CD4-positive, alpha-beta T cell treated with Interleukin-15 for 4 hours (primary cell): ENCODE measurements around the gene SLC23A2.

Source experiments
- DNase-seq: peaks from one replicate; pipeline ENCODE4 v3.0.0-alpha.2; 2020; ENCODE audit warnings: low spot score

The SLC23A2 gene

GRCh38 chr20:4844751-4845465 lies 156.4 kb downstream of the SLC23A2 start:
- DNase-seq, result no peak

- DNase-seq, result no peak
Measured at GRCh38 chr20:4844325-4844724, 157.0 kb downstream of the SLC23A2 start.

GRCh38 chr20:4840801-4841200 lies 160.5 kb downstream of the SLC23A2 start:
- no peak for DNase-seq

- DNase-seq, result no peak
Measured at GRCh38 chr20:4838526-4838925, 162.8 kb downstream of the SLC23A2 start.

GRCh38 chr20:4837760-4838159 lies 163.6 kb downstream of the SLC23A2 start:
- DNase-seq, result no peak

- no peak for DNase-seq
Measured at GRCh38 chr20:4836935-4837334, 164.4 kb downstream of the SLC23A2 start.

GRCh38 chr20:4836473-4836872 lies 164.8 kb downstream of the SLC23A2 start:
- no peak for DNase-seq

- no peak for DNase-seq
Measured at GRCh38 chr20:4835244-4836177, 165.8 kb downstream of the SLC23A2 start.

GRCh38 chr20:4833074-4833728 lies 168.1 kb downstream of the SLC23A2 start:
- DNase-seq, result no peak

GRCh38 chr20:4832469-4832868 lies 168.8 kb downstream of the SLC23A2 start:
- no peak for DNase-seq

GRCh38 chr20:4830696-4831095 lies 170.6 kb downstream of the SLC23A2 start:
- DNase-seq, result no peak

GRCh38 chr20:4830259-4830658 lies 171.1 kb downstream of the SLC23A2 start:
- DNase-seq, result no peak

GRCh38 chr20:4829514-4830215 lies 171.6 kb downstream of the SLC23A2 start:
- DNase-seq, result no peak

- no peak for DNase-seq
Measured at GRCh38 chr20:4828830-4829513, 172.3 kb downstream of the SLC23A2 start.

- DNase-seq, result no peak
Measured at GRCh38 chr20:4821590-4821989, 179.7 kb downstream of the SLC23A2 start.

GRCh38 chr20:4820806-4821518 lies 180.3 kb downstream of the SLC23A2 start:
- no peak for DNase-seq

GRCh38 chr20:4819901-4820300 lies 181.4 kb downstream of the SLC23A2 start:
- no peak for DNase-seq

- no peak for DNase-seq
Measured at GRCh38 chr20:4817230-4817671, 184.1 kb downstream of the SLC23A2 start.

GRCh38 chr20:4815628-4816027 lies 185.7 kb downstream of the SLC23A2 start:
- DNase-seq, result no peak

GRCh38 chr20:4814696-4815252 lies 186.5 kb downstream of the SLC23A2 start:
- peak; percentile 83 for DNase-seq
